Lower leg skin (tissue), 4 donors: ENCODE results near the gene OPRPN. TPM values are rescaled to one million over a fixed set of nuclear protein-coding genes. Genes with fewer than 3 reads are reported as not detected.

ENCODE experiments used
- DNase-seq, 2 donors: peaks; one replicate each; pipeline ENCODE4 v3.0.0-alpha.2; 2019; ENCODE audit warnings: low spot score in 2 of 2
- H3K4me3 ChIP-seq: fragments of 200-600 bp; sonication (generic); 2 replicates; pipeline ENCODE4 v1.5.1; 2017; ENCODE audit warnings: mild to moderate bottlenecking, low read depth; ENCODE audit not compliant: poor library complexity, severe bottlenecking
- CTCF ChIP-seq, 3 donors: fragments of 450-650 bp; IDR thresholded peaks; one replicate each; pipeline ENCODE4 v1.5.1; 2016; ENCODE audit warnings: antibody characterized with exemption in 3 of 3, mild to moderate bottlenecking in 3 of 3, moderate library complexity in 2 of 3
- POLR2A ChIP-seq, 2 donors: fragments of 450-650 bp; IDR thresholded peaks; one replicate each; pipeline ENCODE4 v1.6.1; 2016 to 2017; ENCODE audit warnings: antibody characterized with exemption in 2 of 2, mild to moderate bottlenecking in 1 of 2, moderate library complexity in 1 of 2
- WGBS, 2 donors: methylation state at CpG; one replicate each; pipeline ENCODE4 v1.1.5; 2018; 5-methylcytosine and 5-hydroxymethylcytosine counted together
- intact Hi-C: fragments of 100-400 bp; cut with DNase I; formaldehyde crosslinking; loops from one replicate; pipeline ENCODE4 v1.15.0; 2023; ENCODE audit warnings: low total_unique reads
- total RNA-seq, 4 donors: library from RNA; depleted of rRNA; stranded (reverse); fragments of >200 nt; gene quantifications; one replicate each; pipeline ENCODE4 v1.1.0, GENCODE V29; 2016

The OPRPN gene
- total RNA-seq, 4 donors from 2014 or later, result 1.4 TPM; not detected in 3

GRCh38 chr4:70365479-70365878 lies 32.3 kb upstream of the OPRPN start:
- no peak overlapping the region for H3K4me3 ChIP-seq
- no peak for DNase-seq
- intact Hi-C loops, result no loop called here
- 30 to 40% methylated on average over 2 of the region's 2 CpGs for whole genome bisulfite sequencing, 2 donors
- TF ChIP-seq POLR2A (IDR thresholded peaks at IDR 0.05) (no peak), CTCF (IDR thresholded peaks at IDR 0.05) (no peak)

- DNase-seq, result no peak
- no peak for TF ChIP-seq POLR2A (IDR thresholded peaks at IDR 0.05)
- no peak for TF ChIP-seq CTCF (IDR thresholded peaks at IDR 0.05)
- intact Hi-C loops, result no loop called here
- 88 to 100% methylated on average over 1 of the region's 1 CpG for WGBS, 2 donors
- H3K4me3 ChIP-seq, result no peak overlapping the region
Measured at GRCh38 chr4:70367813-70368212, 29.9 kb upstream of the OPRPN start.

GRCh38 chr4:70371987-70372386 lies 25.8 kb upstream of the OPRPN start:
- TF ChIP-seq CTCF (IDR thresholded peaks at IDR 0.05), result no peak
- TF ChIP-seq POLR2A (IDR thresholded peaks at IDR 0.05), result no peak
- 85 to 91% methylated on average over 4 of the region's 4 CpGs for WGBS, 2 donors
- H3K4me3 ChIP-seq, result no peak overlapping the region
- intact Hi-C loops, result no loop called here
- no peak for DNase-seq

- WGBS, 2 donors, result 81 to 93% methylated on average over 3 of the region's 3 CpGs
- intact Hi-C loops, result no loop called here
- DNase-seq, result no peak
- TF ChIP-seq POLR2A (IDR thresholded peaks at IDR 0.05) (no peak), CTCF (IDR thresholded peaks at IDR 0.05) (no peak)
- H3K4me3 ChIP-seq, result no peak overlapping the region
Measured at GRCh38 chr4:70372760-70373159, 25.0 kb upstream of the OPRPN start.

GRCh38 chr4:70380578-70380977 lies 17.2 kb upstream of the OPRPN start:
- intact Hi-C loops, result no loop called here
- 51 to 60% methylated on average over 3 of the region's 3 CpGs for WGBS, 2 donors
- no peak for TF ChIP-seq POLR2A (IDR thresholded peaks at IDR 0.05)
- TF ChIP-seq CTCF (IDR thresholded peaks at IDR 0.05), result no peak
- no peak overlapping the region for H3K4me3 ChIP-seq
- no peak for DNase-seq

- 52 to 74% methylated on average over 5 of the region's 5 CpGs for WGBS, 2 donors
- no peak within 1 kb of the TSS for H3K4me3 ChIP-seq
- TF ChIP-seq POLR2A (IDR thresholded peaks at IDR 0.05) (no peak), CTCF (IDR thresholded peaks at IDR 0.05) (no peak)
- intact Hi-C loops, result no loop called here
- DNase-seq, result no peak
Measured at GRCh38 chr4:70382691-70383181, 15.0 kb upstream of the OPRPN start, which contains the start of gene SMR3B. Gene SMR3B (plus strand): TSS chr4:70383131. CDS start chr4:70384511, 1,380 bp downstream.
